IMR-90 (cell line): ENCODE data around the gene IRS2.
"Not testable (repeated sequence)": the region's sequence is repeated elsewhere in the genome, so short reads cannot be mapped to it uniquely, and the experiment has no call there.

Experiments used
- BHLHE40 ChIP-seq: fragments of 150-350 bp; IDR thresholded peaks from 2 replicates; pipeline ENCODE4 v1.6.1; 2016; ENCODE audit warnings: mild to moderate bottlenecking, low read depth, low read length
- RAD21 ChIP-seq: IDR thresholded peaks from 2 replicates; pipeline ENCODE4 v1.6.1; 2012; ENCODE audit warnings: low read length, improper control_type of control experiment
- TF ChIP-seq, protein P1 (sequence below): conservative IDR thresholded peaks from 2 replicates; pipeline ENCODE4 v1.5.1; 2012; ENCODE audit warnings: mild to moderate bottlenecking, low read depth, low read length, improper control_type of control experiment
- TF ChIP-seq, protein P2 (sequence below): fragments of 150-350 bp; IDR thresholded peaks from 2 replicates; pipeline ENCODE4 v1.6.1; 2016; ENCODE audit warnings: low read depth, mild to moderate bottlenecking, low read length, moderate library complexity, borderline replicate concordance

DNA sequence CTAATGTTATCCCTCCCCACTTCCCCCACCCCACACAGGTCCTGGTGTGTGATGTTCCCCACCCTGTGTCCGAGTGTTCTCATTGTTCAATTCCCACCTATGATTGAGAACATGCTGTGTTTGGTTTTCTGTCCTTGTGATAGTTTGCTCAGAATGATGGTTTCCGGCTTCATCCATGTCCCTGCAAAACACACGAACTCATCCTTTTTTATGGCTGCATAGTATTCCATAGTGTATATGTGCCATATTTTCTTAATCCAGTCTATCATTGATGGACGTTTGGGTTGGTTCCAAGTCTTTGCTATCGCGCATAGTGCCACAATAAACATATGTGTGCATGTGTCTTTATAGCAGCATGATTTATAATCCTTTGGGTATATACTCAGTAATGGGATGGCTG, 36.8 kb upstream of the IRS2 start:
- TF ChIP-seq, protein P1, sequence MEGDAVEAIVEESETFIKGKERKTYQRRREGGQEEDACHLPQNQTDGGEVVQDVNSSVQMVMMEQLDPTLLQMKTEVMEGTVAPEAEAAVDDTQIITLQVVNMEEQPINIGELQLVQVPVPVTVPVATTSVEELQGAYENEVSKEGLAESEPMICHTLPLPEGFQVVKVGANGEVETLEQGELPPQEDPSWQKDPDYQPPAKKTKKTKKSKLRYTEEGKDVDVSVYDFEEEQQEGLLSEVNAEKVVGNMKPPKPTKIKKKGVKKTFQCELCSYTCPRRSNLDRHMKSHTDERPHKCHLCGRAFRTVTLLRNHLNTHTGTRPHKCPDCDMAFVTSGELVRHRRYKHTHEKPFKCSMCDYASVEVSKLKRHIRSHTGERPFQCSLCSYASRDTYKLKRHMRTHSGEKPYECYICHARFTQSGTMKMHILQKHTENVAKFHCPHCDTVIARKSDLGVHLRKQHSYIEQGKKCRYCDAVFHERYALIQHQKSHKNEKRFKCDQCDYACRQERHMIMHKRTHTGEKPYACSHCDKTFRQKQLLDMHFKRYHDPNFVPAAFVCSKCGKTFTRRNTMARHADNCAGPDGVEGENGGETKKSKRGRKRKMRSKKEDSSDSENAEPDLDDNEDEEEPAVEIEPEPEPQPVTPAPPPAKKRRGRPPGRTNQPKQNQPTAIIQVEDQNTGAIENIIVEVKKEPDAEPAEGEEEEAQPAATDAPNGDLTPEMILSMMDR = not testable (repeated sequence)
- TF ChIP-seq BHLHE40, RAD21: not testable (repeated sequence)
- TF ChIP-seq, protein P2, sequence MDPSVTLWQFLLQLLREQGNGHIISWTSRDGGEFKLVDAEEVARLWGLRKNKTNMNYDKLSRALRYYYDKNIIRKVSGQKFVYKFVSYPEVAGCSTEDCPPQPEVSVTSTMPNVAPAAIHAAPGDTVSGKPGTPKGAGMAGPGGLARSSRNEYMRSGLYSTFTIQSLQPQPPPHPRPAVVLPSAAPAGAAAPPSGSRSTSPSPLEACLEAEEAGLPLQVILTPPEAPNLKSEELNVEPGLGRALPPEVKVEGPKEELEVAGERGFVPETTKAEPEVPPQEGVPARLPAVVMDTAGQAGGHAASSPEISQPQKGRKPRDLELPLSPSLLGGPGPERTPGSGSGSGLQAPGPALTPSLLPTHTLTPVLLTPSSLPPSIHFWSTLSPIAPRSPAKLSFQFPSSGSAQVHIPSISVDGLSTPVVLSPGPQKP = not testable (repeated sequence)
